Skin of body (tissue), 2 donors: ENCODE measurements around the gene NID2. TPM values are rescaled to one million over a fixed set of nuclear protein-coding genes. Genes with fewer than 3 reads are reported as not detected.

Experiments
- DNase-seq: peaks from one replicate; lab custom pipeline; 2025; lab: John Stamatoyannopoulos, UW
- total RNA-seq: library from RNA; depleted of rRNA; stranded (reverse); fragments of >200 nt; gene quantifications from one replicate; pipeline ENCODE4 v1.2.3, GENCODE V29; 2014

The NID2 gene
- total RNA-seq, 1 donor from 2014 or later: 68.8 TPM

DNA sequence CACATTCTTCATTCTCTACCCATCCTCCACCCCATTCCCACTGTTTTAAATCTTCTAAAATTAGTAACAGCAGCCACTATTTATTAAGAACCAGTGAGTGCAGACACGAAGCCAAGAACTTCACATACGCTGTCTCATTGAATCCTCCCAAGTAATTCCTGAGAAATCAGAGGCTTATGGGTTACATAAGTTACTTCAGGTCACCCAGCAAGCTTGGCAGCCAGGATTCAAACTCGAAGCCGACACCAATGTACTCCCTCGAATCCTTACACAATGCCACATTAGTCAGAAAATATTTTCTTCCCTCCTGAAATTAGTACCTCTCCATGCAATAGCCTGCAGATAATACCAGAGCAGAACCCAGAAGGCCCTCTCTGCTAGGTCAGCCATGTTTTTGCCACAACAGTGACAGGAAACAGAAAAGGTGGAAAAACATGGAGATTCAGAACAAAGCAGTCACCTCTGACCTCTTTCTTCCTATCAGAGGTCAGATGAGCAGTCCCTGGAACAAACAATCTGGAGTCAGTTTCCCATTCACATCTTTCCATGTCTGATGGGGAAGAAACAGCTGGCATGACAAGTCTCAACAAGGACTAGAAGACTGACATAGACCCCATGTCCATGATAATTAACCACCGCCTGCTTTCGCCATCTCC, 16.4 kb downstream of the NID2 start:
- peak; percentile 88 for DNase-seq

DNA sequence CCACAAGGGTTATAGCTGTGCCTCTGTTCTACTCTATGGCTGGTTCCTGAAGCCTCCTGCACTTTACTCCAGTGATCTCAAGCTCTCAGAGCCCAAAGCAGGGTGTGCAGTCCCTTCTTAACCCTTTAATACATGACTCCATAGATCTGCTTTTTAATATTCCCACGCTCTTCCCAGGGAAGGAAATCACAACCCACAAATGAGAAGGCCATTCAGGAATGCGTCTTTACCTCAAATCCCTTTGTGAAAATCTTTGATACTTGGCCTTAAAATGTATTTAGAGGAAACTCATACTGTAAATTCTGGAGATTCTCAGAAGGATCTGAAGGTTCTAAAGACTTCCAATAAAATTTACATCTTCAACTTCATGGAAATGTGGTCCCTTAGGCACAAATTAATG, 17.0 kb downstream of the NID2 start:
- no peak for DNase-seq

DNA sequence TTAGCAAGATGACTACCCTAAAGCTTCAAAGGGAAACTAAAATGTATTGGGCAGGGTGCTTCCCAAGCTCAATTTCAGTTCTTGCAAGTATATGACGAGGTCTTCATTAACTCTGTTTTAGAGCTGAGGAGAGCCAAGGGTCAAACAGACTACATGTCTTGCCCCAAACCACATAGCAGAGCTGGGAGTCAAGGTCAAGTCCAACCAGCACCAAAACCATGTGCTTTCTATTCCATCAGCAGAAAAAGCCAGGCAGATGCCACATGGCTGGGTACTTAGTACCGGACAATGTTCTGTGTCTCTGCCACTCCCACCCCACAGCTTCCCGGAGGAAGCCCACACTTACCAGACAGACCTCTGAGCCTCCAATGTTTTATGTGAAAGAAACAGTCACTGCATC, 17.6 kb downstream of the NID2 start:
- no peak for DNase-seq

DNA sequence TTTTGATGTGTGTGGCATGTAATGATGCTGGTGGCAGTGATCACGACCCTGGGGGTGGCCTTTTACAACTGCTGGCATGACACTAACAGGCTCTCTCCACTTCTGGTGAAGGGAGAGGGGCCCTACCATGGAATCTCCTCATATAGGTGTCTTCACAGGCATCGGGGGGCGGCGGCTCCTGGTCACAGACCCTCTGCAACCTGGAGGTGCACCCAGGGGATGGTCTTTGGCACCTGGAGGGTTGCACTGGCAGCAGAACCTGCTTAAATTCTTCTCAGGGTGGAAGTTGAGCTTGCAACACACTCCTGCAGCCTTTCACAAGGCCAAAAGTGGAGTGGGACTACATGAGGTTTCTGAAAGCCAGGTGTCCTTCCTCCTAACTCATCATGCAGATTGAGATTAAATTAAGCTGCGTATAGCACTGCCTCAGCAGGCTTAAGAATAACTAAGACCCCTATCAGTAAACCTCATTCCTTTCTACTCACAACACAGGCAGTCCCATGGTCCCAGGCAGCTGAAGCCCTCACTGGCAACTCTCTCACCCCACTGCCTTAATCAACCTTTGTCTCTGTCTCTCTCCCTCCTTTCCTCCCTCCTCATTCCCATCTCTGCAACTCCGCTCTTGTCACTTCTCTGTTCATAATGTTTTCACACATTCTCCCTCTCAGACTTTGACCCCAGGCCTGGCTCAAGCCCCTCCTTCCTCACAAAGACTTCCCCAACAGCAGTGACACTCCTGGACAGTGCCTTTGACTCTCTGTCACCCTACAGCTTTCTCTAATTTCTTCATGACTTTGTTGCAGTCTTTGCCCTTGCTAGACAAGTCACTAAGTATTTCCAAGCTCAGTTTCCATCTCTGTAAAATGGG, 18.9 kb downstream of the NID2 start:
- DNase-seq: no peak

DNA sequence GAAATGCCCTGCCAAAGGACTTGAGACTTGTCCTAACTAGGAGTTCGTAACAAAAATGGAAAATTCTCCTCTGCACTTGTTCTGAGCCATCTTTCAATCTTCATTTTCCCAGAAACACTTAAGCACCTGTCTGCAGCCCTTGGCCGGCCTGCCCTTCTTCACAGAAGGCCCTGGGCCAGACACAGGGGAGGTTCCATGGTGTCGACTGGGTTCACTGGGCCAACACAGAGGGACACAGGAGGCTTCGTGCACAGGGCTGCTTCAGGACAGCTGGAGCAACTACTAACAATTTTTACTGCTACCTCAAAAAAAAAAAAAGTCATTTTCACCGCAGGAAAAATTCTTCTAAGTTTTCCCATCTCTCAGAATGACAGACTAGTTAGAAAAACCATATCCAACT, 19.6 kb downstream of the NID2 start:
- DNase-seq: no peak

DNA sequence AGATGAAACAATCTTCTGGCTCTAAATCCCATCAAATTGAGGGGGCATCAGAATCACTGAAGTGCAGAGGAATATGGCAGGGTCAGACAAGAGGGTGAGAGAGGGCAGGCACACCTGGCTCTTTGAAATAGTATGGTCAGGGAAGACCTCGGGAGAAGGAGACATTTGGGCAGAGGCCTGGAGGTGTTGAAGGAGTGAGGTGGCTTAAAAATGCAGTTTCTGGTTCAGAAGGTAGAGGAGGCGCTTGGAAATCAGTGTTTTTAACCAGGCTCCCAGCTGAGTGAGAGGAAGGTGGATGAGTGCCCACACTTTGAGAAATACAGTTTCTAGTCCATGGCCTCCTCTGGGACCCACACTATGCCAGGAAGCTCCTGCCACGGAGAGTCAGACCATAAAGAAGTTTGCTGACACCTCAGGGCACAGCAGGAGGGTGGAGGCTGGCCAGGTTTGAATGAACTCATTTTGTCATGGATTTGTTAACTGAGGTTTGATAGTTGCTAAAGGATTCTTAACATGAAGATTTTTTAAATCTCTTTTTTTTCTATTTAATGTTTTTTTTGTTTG, 20.1 kb downstream of the NID2 start:
- DNase-seq: no peak

DNA sequence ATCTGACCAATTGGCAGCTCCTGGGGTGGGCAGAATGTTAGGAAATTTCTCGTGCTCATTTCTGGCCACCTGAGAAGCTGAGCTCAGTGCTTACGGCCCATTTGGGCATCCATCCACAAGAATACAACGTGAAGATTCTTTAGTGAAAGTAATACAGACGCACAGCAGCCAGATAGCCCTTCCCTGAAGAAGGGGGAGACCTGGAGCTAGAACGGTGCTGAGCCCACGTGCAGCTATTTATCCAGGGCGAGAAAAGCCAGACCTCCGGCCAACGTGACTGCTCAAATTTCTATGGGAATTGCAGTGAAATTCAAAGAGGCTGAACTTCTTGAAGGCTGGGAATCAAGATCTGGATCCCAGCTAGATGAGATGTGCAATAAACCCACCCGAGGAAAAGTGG, 20.7 kb downstream of the NID2 start:
- no peak for DNase-seq

DNA sequence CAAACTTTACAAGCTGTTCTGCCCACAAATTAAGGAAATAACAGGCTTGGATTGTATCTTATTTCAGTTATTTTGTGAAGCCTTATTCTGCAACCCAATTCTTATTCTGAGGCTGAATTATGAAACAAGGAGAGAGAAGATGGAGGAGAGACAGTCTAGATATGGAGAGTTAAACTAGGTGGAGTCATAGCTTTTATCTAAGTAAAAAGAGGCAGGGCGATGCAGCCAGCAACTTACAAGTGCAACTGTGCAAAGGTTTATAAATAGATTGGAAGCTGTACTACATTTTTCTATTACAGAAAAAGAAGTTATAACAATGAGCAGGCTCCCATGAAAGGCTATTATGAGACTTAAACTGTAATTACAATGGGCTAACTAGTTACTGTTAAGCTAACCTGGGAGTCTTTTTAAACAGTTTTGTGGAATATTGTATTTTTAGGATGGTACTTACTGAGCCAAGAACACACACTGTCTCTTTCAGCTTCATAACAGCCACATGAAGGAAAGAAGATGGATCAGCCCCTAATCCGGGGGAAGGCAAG, 22.4 kb downstream of the NID2 start:
- DNase-seq: no peak

DNA sequence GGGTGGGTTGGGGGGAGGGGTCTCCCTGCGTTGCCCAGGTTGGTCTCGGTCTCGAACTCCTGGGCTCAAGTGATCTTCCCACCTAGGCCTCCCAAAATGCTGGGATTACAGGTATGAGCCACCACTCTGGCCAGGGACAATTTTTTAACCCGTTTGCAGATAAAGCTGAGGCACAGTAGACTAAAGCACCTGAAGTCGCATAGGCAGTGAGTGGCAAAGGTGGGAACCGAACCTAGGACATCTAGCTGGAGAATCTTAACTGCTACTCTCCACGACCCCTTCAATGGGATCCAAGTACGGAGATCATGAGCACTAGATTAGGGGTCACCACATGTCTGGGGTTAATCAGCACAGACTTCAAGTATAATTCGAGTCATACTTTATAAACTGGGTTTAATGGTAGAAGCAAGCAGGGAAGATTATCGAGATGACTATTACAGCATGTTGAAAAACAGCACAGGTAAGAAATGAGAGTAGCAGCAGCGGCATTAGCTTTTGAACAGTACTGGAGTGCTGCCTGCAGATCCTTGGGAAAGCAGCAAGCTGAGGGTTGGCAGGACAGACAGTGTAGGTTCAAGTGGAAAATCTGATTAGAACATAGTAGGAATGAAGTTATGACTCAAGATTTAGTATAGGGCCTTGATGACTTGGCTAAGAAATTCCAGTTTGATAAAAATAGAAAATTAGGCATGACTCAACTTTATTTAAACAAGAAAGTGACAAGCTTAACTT, 23.9 kb downstream of the NID2 start:
- DNase-seq: no peak

DNA sequence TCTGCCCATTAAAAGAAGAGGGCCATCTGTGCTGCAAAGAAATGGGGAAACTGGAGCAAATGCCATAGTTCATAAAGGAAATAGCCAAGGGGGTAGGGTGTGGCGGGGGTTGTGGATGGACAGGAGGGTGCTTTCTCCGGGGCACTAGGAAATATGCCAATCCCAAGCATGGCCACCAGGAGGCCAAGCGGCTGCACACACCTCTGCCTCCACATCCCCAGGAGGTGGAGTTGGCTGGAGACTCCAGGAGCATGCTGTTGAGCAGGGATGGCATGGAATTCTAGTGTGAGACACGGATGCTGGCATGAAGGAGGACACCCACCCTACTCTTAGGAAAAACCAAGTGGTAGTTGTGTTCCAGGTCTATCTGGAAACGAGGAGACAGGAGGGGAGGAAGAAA, 25.2 kb downstream of the NID2 start:
- DNase-seq: no peak

DNA sequence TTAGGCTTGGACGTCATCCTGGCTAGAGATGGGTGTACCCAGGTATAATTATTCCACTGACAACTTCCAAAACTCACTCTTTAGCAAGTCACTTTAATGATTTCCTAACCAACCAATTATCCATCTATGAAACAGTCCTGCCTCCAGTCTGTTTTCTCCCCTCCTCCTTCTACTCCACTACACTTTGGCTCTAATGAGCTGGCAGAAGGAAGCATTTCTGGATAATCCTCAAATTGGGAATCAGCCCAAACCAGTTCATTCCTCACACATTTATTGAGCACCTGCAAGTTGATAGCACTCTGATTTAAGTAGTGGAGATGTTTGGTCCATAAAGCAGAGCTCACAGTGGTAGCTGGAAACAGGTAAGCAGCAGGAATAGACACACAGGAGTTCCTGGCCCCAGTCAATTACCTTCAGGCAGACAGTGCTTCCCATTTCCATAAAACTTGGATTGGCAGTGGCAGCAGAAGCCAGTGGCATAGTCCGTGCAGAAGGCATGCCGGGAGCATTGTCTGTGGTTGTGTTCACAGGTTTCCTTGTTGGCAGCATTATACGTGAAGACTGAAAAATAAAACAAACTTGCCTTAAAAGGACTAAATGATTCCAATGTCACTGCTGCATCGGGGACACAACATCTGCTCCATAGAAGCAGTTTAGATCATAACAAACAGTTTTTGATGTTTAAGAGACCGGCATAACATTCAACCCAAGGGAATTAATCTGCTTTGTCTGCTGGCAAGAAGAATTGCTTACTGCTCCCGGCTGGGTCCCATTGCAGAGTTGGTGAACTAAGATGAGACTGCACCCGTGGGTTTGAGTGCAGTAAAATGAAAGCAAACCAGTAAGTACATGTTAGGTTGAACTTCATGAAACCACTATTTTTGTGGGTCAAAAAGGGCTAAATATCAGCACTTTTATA, 26.2 kb downstream of the NID2 start:
- peak; percentile 60 for DNase-seq

DNA sequence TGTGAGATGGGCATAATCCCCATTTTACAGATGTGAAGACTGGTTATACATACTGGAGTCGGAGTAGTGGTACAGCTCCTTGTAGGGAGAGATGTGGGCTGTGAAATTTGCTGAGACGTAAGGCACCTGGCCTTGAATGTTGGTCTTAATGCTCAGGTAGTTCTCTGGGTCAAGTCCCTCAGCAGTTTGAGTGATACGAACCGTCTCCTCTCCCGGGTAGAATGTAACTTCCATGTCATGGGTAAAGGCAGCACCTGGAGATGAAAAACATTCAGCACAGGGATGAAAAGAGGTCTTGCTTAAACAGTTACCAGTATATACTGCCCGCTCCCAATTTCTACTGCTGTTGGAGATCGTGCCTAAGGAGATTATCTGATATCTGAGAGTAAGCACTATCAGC, 28.3 kb downstream of the NID2 start:
- no peak for DNase-seq

DNA sequence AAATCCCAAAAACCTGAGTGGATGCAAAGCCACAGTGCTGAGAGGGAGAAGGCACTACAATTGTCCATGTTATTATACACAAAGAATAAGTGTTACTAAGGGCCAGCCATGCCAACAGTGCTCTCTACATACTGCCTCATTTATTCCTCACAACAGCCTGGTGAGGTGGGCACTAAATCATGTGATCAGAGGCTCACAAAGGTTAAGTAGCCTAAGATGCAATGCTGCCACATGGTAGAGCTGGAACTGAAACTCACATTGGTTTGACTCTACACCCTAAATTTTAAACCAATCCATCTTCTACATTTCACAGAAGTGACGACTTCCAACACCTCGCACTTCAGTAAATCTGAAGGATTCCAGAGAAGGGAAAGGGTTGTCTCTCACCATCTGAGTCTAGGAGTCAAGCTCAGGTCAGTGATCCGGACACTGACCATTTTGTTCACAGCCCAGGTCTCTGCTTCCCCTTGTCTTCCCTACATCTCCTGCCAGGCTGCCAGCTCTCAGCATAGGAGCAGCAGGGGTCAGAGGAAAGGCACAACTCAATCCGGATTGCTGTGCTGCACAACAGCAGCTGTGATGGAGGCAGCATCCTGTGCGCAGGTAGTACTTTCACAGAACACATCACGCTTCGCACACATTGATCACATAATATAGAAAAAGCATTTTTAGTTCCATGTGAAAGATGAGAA, 29.6 kb downstream of the NID2 start:
- DNase-seq: no peak

DNA sequence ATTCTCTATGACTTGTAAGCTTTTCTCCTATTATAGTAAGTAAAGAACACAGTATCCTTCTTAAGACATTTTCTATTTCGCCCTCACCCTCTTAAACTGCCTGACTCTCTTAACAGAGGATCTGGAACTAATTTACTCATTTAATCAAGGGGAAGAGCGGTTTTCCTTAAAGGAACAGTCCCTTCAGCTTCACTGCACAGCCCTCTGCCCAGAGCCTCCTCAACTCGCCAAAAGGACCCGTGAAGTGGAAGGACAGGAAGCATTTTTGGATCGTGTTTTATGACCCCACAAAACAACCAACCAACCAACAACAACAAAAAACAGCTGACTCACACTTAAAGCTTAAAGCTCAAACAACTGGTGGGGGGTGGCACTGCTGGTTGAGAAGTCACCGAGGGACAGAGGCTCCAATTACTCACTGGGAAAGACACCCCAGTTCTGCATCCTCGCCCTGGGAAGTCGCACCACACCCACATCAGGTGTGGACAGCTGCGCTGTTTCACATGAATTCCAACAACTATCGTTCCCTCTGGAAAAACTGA, 35.7 kb downstream of the NID2 start:
- peak; percentile 52 for DNase-seq

DNA sequence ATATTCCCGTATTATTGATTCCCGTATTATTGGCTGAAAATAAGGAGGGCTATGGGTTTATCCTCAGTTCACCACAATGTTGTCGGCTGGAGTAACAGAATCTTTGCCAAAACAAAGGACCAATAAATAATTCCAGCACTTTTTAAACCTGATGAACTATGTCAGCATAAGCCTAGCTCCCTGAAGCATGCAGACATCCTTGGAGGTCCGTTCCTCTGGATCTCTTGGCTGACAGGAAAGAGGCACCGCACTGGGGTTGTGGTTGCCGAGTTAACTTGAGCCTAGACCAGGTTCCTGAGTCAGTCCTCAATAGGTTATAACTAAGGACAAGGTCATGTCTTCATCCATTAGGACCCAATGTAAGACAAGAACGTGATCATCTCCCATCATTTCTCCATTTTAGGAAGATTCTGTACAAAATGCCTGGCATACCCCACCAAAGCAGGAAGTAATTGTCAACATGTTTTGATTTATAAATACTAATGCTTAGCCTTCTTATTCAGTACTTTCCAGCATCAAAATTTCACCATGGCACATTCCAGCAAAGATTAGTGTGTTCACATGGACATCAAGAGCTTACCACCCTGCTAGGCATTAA, 36.6 kb downstream of the NID2 start:
- DNase-seq: peak; percentile 59

DNA sequence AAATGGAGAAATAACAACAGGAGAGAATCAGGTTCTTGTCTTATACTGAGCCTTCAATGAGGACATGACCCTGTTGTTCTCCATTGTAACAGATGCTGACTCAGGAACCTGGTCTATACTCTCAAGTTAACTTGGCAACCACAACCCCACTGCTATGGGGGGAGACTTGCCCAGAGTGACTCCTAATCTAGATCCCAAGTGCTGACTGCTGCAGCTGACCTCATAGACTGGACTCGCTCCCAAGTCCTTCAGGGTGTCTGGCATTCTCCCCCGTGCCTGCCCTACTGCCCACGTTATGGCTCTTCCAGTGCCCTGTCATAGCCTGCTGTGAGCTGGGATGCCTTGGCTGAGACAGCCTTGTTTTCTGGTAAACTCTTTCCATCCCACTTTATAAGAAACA, 37.1 kb downstream of the NID2 start:
- peak; percentile 47 for DNase-seq

DNA sequence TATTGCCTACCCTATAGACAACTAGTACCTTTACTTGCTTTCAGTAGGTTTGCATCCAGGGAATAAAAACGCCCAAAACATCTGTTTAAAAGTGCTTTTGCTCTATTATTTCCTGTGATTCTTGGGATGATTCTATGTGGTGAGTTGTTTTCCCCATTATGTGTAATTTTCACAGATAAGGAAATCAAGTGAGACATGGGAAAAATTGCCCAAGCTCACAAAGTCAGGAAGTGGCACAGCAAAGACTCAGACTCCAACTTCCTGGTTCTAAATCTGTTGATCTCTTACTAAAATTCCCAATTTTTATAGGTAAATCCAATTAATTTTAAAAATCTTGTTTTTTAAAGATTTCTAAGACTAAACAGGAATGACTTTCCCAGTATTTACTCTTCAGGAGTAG, 39.0 kb downstream of the NID2 start:
- no peak for DNase-seq

DNA sequence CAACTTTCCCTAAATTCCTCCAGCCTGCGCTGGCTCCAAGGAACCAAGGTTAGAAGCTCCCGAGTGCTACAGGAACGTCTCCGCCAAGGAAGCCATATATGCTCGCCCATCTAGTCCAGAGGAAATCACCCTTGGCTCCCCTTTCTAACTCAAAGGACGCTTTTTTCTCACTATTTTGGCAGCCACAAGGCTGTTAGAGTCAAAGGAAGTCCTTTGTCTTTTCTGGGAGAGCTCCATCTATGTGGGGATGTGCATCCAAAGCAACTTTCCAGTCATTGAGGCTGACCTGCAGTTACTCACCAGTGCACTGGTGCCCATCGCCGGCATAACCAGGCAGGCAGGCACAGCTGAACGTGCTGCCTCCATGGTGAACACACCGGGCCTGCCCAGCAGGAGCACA, 42.0 kb downstream of the NID2 start:
- DNase-seq: no peak

DNA sequence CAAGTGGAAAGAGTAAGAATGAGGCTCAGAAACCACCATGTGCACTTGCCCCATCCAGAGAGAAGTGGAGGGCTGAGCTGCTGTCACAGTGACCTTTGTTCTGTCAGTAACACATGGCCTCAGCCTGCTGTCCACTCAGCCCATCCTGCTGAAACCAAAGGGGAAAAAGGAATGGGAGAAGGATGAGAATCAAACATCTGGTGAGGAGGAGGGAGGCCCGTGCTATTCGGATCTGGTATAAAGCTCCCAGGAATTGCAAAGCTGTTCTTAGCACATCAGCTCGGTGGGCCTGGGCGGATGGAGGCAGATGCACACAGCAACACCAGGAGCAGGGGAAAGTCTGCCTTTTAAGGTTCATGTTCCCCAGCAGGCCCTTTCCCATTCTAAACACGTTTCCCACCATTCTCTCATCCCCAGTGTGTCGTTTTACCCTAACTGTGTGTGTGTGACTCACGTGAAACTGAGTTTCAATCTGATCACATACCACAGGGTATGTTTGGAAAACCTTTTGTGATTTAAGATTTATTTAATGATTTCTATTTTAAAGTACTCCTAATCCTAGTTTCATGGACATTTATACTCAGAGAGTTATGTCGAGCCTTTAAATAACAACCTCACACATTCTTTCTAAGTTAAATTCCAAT, 42.7 kb downstream of the NID2 start:
- peak; percentile 20 for DNase-seq
